Measurements from ENCODE around the gene TCAP. TPM values are rescaled to one million over a fixed set of nuclear protein-coding genes. Genes with fewer than 3 reads are reported as not detected.

TCAP gene
- polyA plus RNA-seq, 3 donors, result 1.3 TPM; not detected in 2

DNA sequence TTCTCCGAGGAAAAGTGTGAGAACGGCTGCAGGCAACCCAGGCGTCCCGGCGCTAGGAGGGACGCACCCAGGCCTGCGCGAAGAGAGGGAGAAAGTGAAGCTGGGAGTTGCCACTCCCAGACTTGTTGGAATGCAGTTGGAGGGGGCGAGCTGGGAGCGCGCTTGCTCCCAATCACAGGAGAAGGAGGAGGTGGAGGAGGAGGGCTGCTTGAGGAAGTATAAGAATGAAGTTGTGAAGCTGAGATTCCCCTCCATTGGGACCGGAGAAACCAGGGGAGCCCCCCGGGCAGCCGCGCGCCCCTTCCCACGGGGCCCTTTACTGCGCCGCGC, 34.6 kb downstream of the TCAP start, which contains the start of gene ERBB2:
Gene ERBB2, plus strand, starts transcription at position 247 of the 330 bp plus-strand sequence. CDS start 175 bp downstream, outside the sequence.
- no peak for DNase-seq
- H3K4me1 ChIP-seq (ENCODE audit: control insufficient read depth in 1 of 2, insufficient read depth in 2 of 2, low read length in 2 of 2), result no peaks in the 10 kb centered on the region
- H3K79me2 ChIP-seq (ENCODE audit: insufficient read depth, low read length), result no peaks in the 10 kb centered on the region
- Mint-ChIP-seq H3K4me1 (peaks cover 4% of the 10 kb centered on the region), H3K27me3 (ENCODE audit: low read depth in 3 of 3) (peaks cover 43 to 58% (median 48%) of the 10 kb centered on the region in 3 donors), H3K27ac (no peak within 1 kb of the TSS), H3K4me3 (peak within 1 kb of the TSS in 1 of 2 donors; percentile 84), H3K36me3 (peaks cover 3 to 7% of the 10 kb centered on the region in 2 donors), H3K9me3 (peaks cover 0 to 12% (median 5%) of the 10 kb centered on the region in 7 donors)
- 17% methylated on average over 20 of the region's 20 CpGs for WGBS (ENCODE audit: insufficient coverage)
- H3K4me2 ChIP-seq (replicated peaks; ENCODE audit: extremely low read depth, low read length, poor library complexity, severe bottlenecking), result no peak within 1 kb of the TSS
- no peak within 1 kb of the TSS for H2AFZ ChIP-seq (ENCODE audit: insufficient read depth, low read depth, low read length, poor library complexity, severe bottlenecking)
- H3K9ac ChIP-seq (ENCODE audit: insufficient read depth, low read length, poor library complexity, severe bottlenecking), result no peak within 1 kb of the TSS
- H3K36me3 ChIP-seq (replicated peaks in 1 of 2; ENCODE audit: control insufficient read depth in 1 of 2, insufficient read depth in 2 of 2, low read length in 2 of 2), result no peaks in the 10 kb centered on the region
- H3K9me3 ChIP-seq (replicated peaks in 1 of 2; ENCODE audit: control insufficient read depth in 1 of 2, insufficient read depth in 1 of 2, low read length in 2 of 2), result peaks cover 0 to 19% of the 10 kb centered on the region in 2 donors
- no peaks in the 10 kb centered on the region for H4K20me1 ChIP-seq (ENCODE audit: insufficient read depth, low read length)
- H3K27ac ChIP-seq (ENCODE audit: low read depth in 1 of 2, low read length in 2 of 2), result no peak within 1 kb of the TSS
- intact Hi-C loops (cut with micrococcal nuclease), result no loop called here
- no peak for TF ChIP-seq CTCF (IDR thresholded peaks at IDR 0.05)
- H3K4me3 ChIP-seq (replicated peaks in 1 of 3; ENCODE audit: low read depth in 2 of 3, low read length in 3 of 3), result no peak within 1 kb of the TSS
- H3K27me3 ChIP-seq (ENCODE audit: control insufficient read depth in 2 of 2, insufficient read depth in 2 of 2, low read length in 2 of 2), result peaks cover 29 to 47% of the 10 kb centered on the region in 2 donors

GRCh38 chr17:39700148-39700987, 35.2 kb downstream of the TCAP start:
- no peak for TF ChIP-seq CTCF (IDR thresholded peaks at IDR 0.05)
- H3K36me3 ChIP-seq (replicated peaks in 1 of 2; ENCODE audit: control insufficient read depth in 1 of 2, insufficient read depth in 2 of 2, low read length in 2 of 2), result no peaks in the 10 kb centered on the region
- no peak overlapping the region for H3K4me3 ChIP-seq (replicated peaks in 1 of 3; ENCODE audit: low read depth in 2 of 3, low read length in 3 of 3)
- H3K27me3 ChIP-seq (ENCODE audit: control insufficient read depth in 2 of 2, insufficient read depth in 2 of 2, low read length in 2 of 2), result peaks cover 29 to 47% of the 10 kb centered on the region in 2 donors
- no peaks in the 10 kb centered on the region for H4K20me1 ChIP-seq (ENCODE audit: insufficient read depth, low read length)
- H3K27ac ChIP-seq (ENCODE audit: low read depth in 1 of 2, low read length in 2 of 2), result no peak overlapping the region
- H3K79me2 ChIP-seq (ENCODE audit: insufficient read depth, low read length), result no peaks in the 10 kb centered on the region
- Mint-ChIP-seq H3K4me1 (peaks cover 4% of the 10 kb centered on the region), H3K36me3 (peaks cover 3 to 7% of the 10 kb centered on the region in 2 donors), H3K27ac (no peak overlapping the region), H3K4me3 (peak overlapping the region in 1 of 2 donors; percentile 63), H3K27me3 (ENCODE audit: low read depth in 3 of 3) (peaks cover 43 to 58% (median 50%) of the 10 kb centered on the region in 3 donors), H3K9me3 (peaks cover 0 to 12% (median 5%) of the 10 kb centered on the region in 7 donors)
- no peak overlapping the region for H3K9ac ChIP-seq (ENCODE audit: insufficient read depth, low read length, poor library complexity, severe bottlenecking)
- peaks cover 0 to 19% of the 10 kb centered on the region in 2 donors for H3K9me3 ChIP-seq (replicated peaks in 1 of 2; ENCODE audit: control insufficient read depth in 1 of 2, insufficient read depth in 1 of 2, low read length in 2 of 2)
- DNase-seq, result no peak
- H2AFZ ChIP-seq (ENCODE audit: insufficient read depth, low read depth, low read length, poor library complexity, severe bottlenecking), result no peak overlapping the region
- WGBS (ENCODE audit: insufficient coverage), result 2% methylated on average over 54 of the region's 57 CpGs
- no peaks in the 10 kb centered on the region for H3K4me1 ChIP-seq (ENCODE audit: control insufficient read depth in 1 of 2, insufficient read depth in 2 of 2, low read length in 2 of 2)
- H3K4me2 ChIP-seq (replicated peaks; ENCODE audit: extremely low read depth, low read length, poor library complexity, severe bottlenecking), result no peak overlapping the region
- intact Hi-C loops (cut with micrococcal nuclease), result no loop called here
